Lower lobe of right lung (tissue), 2 donors: ENCODE data around the gene MAFB. TPM values are rescaled to one million over a fixed set of nuclear protein-coding genes. Genes with fewer than 3 reads are reported as not detected.

Experiments
- ATAC-seq, 2 donors: fragments of 200-7000 bp; cut with Tn5 transposase; one replicate each; pipeline ENCODE4 v1.9.1; 2020 to 2022; ENCODE audit warnings: mild to moderate bottlenecking in 2 of 2, moderate library complexity in 2 of 2
- DNase-seq: peaks from one replicate; pipeline ENCODE4 v3.0.0-alpha.2; 2020
- H3K27ac ChIP-seq: fragments of 200-600 bp; one replicate; pipeline ENCODE4 v1.8.0; 2022
- H3K27me3 ChIP-seq: fragments of 200-600 bp; one replicate; pipeline ENCODE4 v1.8.0; 2022; ENCODE audit warnings: low read depth
- H3K36me3 ChIP-seq: fragments of 200-600 bp; one replicate; pipeline ENCODE4 v1.8.0; 2022; ENCODE audit warnings: mild to moderate bottlenecking
- H3K4me1 ChIP-seq: fragments of 200-600 bp; one replicate; pipeline ENCODE4 v1.8.0; 2022
- H3K4me3 ChIP-seq: fragments of 200-600 bp; one replicate; pipeline ENCODE4 v1.8.0; 2022; ENCODE audit warnings: mild to moderate bottlenecking
- H3K9me3 ChIP-seq: fragments of 200-600 bp; one replicate; pipeline ENCODE4 v1.8.0; 2022
- intact Hi-C: fragments of 100-400 bp; cut with DNase I; formaldehyde crosslinking; loops from one replicate; pipeline ENCODE4 v1.11.0; 2022
- total RNA-seq: library from RNA; stranded (reverse); fragmentation: NEBNext Ultra II Directional; extraction: Animal tissue kit (Norgen Biotek cat#: 25700); gene quantifications from one replicate; pipeline ENCODE4 v1.2.1, GENCODE V29; 2021
- TF ChIP-seq, protein P1 (sequence below): fragments of 200-600 bp; IDR thresholded peaks from one replicate; pipeline ENCODE4 v1.8.0; 2022; ENCODE audit warnings: antibody characterized with exemption, mild to moderate bottlenecking
- donor health status: DM: no; HTN: yes; CAD: no; lungs with severe emphysema.

MAFB gene
- total RNA-seq, 1 donor from 2014 or later: 63.3 TPM

DNA sequence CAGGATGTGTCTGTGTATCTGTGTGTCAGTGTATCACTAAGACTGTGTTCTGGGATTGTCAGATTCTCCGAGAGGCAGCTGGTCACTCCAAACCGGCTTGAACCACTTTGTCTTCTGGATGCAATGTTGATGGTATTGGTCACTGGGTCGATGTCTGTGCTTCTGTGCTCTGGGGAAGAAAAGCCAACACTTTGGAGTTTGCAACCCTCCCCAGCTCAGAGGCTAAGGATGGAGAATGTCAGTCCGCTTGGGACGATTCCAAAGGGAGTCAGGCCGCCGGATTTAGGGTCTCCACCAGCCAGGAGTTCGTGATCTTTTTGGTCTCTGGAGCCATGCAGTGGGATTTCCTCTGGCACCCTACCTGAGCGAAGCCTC lies 5.2 kb downstream of the MAFB start:
- Histone ChIP-seq H3K27ac (peak overlapping the region; percentile 76), H3K36me3 (peaks cover 4% of the 10 kb centered on the region), H3K27me3 (peaks cover 8% of the 10 kb centered on the region), H3K4me1 (peaks cover 69% of the 10 kb centered on the region), H3K4me3 (peak overlapping the region; percentile 79), H3K9me3 (no peaks in the 10 kb centered on the region)
- DNase-seq (no peak), ATAC-seq (no peak)
- TF ChIP-seq, protein P1, sequence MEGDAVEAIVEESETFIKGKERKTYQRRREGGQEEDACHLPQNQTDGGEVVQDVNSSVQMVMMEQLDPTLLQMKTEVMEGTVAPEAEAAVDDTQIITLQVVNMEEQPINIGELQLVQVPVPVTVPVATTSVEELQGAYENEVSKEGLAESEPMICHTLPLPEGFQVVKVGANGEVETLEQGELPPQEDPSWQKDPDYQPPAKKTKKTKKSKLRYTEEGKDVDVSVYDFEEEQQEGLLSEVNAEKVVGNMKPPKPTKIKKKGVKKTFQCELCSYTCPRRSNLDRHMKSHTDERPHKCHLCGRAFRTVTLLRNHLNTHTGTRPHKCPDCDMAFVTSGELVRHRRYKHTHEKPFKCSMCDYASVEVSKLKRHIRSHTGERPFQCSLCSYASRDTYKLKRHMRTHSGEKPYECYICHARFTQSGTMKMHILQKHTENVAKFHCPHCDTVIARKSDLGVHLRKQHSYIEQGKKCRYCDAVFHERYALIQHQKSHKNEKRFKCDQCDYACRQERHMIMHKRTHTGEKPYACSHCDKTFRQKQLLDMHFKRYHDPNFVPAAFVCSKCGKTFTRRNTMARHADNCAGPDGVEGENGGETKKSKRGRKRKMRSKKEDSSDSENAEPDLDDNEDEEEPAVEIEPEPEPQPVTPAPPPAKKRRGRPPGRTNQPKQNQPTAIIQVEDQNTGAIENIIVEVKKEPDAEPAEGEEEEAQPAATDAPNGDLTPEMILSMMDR: no peak
- intact Hi-C loops: no loop called here

DNA sequence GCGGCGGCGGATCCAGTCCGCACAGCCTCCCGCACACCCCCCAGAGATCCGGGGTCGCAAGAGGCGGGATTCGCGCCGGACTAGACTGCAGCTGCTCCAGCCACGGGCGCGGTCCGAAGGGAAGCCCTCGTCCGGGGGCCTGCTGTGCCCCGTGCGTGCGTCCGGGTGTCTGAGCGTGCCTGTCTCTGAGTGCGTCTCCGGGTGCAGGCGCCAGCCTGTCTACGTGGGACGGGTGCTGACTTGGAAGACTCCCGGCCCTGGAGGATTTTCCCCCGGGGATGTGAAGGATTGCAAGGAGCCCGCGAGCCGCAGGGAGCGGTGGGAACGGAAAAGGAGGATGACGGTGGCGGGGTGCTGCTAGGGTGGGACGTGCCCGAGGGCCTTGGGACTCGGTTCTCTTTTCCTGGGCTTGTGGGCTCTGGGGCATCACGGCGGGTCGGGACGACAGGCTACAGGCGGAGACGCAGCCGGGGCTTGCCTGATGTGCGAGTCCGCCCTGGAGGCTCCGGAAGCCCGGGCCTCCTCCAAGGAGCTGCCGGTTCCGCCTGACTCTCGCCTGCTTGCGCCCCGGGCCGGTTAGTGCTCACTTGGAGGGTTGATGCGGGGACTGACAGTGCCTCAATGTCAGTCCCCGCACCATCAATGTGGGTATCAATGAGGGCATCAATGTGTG lies 5.7 kb downstream of the MAFB start:
- H3K4me3 ChIP-seq: peak overlapping the region; percentile 79
- H3K4me1 ChIP-seq: peaks cover 69% of the 10 kb centered on the region
- TF ChIP-seq, protein P1: no peak
- intact Hi-C loops: no loop called here
- H3K9me3 ChIP-seq: no peaks in the 10 kb centered on the region
- DNase-seq (peak; percentile 69), ATAC-seq (peak; percentile 38)
- H3K27ac ChIP-seq: peak overlapping the region; percentile 76
- peaks cover 8% of the 10 kb centered on the region for H3K27me3 ChIP-seq
- H3K36me3 ChIP-seq: peaks cover 4% of the 10 kb centered on the region

DNA sequence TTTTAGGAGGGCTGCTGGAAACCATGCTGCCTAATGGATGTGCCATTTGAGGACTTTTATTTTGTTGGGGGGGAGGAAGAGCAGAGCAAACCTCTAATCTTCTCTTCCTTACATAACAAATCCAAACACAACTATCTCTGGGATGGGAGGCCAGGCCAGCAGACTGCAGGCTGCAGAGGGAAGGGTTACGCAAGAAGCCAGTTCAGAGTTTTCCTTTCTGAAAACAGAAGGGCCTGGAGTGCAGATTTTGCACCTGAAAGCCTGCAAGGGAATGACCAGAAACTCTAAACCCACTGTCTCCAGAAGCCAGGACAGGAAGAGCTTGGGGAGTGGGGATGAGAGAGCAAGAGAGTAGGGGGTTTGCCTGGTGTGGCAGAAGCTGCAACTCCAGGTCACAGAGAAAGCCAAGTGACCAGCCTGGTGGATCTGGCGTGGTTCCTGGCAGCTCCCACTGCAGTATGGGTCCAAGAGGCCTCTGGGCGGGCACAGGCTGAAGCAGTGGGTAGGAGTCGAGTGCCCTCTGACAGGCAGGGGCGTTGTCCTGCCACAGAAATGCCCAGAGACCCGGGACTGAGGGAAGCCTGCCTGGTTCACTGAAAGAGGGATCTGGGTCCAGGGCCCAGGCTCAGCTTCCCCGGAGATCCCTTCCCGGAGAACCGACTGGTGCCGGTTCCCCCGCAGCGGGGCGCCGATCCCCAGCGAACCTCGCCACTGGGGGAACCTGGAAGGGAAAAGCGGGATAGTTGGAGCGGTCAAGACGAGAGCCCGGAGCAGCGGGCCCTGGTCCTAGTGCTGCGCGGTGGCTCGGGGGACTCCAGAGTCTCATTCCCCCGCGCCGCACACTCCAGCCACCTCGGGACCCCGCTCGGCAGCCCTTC lies 6.7 kb downstream of the MAFB start:
- ATAC-seq (peak; percentile 54 to 71), DNase-seq (peak; percentile 74)
- intact Hi-C loops: no loop called here
- peak overlapping the region; percentile 79 for H3K4me3 ChIP-seq
- peaks cover 66% of the 10 kb centered on the region for H3K4me1 ChIP-seq
- peaks cover 4% of the 10 kb centered on the region for H3K36me3 ChIP-seq
- TF ChIP-seq, protein P1: no peak
- H3K9me3 ChIP-seq: no peaks in the 10 kb centered on the region
- peak overlapping the region; percentile 76 for H3K27ac ChIP-seq
- H3K27me3 ChIP-seq: peaks cover 8% of the 10 kb centered on the region

DNA sequence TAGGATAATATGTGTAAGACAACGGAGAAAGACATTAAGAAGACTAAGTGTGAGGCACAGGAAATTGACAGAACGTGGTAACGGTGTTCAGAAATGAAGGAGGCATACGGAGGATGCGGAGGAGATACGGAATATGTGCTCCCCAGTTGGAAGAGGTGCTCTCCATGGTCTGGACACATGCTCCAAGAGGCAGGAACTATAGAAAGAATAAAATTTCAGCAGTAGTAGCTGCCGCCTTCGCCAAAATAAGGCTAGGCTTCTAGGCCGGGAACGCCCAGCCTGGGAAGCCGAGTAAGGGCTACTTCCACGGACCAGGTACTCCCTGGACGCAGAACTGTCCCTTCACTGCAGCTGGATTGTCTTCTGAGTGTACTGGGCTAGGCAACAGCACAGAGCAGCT lies 7.4 kb downstream of the MAFB start:
- H3K27me3 ChIP-seq: peaks cover 8% of the 10 kb centered on the region
- TF ChIP-seq, protein P1: no peak
- H3K4me1 ChIP-seq: peaks cover 64% of the 10 kb centered on the region
- H3K4me3 ChIP-seq: no peak overlapping the region
- intact Hi-C loops: no loop called here
- H3K9me3 ChIP-seq: no peaks in the 10 kb centered on the region
- no peak for DNase-seq
- no peak for ATAC-seq
- peaks cover 4% of the 10 kb centered on the region for H3K36me3 ChIP-seq
- peak overlapping the region; percentile 76 for H3K27ac ChIP-seq

DNA sequence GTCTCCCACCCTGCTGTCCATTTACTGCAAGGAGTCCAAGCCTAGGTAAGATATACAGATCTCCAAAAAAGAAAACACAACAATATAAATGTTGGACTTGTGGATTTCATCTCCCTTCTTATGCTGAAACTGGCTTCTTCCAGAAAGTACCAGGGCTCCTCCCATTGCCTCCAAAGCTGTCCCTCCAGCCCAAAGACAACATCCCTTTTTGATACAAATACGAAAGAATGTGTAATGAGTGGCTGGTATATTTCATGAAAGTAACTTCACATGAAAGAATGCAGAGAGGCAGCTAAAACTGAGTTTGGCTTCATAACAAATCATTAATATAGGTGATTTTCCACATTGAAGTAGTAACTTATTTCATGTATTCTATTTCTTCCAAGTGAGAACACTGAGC lies 7.9 kb downstream of the MAFB start:
- Histone ChIP-seq H3K9me3 (no peaks in the 10 kb centered on the region), H3K27ac (no peak overlapping the region), H3K4me1 (peaks cover 63% of the 10 kb centered on the region), H3K36me3 (peaks cover 4% of the 10 kb centered on the region), H3K4me3 (no peak overlapping the region), H3K27me3 (peaks cover 8% of the 10 kb centered on the region)
- no peak for ATAC-seq
- intact Hi-C loops: no loop called here
- TF ChIP-seq, protein P1: no peak
- no peak for DNase-seq
